ENCODE results near the gene ASIC2. TPM values are rescaled to one million over a fixed set of nuclear protein-coding genes. Genes with fewer than 3 reads are reported as not detected.

ASIC2 gene
- polyA plus RNA-seq, 1 experiment, result 0.05 TPM

DNA sequence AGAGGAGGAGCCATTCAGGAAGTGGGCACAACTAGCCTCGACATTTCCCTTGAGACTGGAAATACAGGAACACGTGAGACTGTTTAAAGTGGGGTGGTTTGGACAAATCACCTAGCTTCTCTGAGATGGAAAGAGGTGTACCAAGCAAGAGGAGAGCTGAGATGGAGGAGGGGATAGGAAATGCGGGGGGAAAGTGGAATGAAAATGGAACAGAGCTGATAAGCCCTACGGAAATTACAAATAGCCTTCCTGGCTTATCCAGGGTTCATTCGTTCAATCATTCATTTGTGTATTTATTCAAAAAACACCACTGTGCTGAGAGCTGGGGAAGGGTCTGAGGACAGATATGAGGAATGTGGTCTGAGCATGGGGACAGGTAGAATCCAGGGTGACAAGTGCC lies 64.1 kb downstream of the ASIC2 start:
- no peak for TF ChIP-seq CTCF (IDR thresholded peaks at IDR 0.05; ENCODE audit: insufficient read depth, low read depth, low read length)
- no peak for DNase-seq (ENCODE audit: low read depth)
- no peak overlapping the region for H3K4me3 ChIP-seq (ENCODE audit: low read depth, low read length)
- peaks cover 1% of the 10 kb centered on the region; the same call in 1 of the 2 replicates for H3K27me3 ChIP-seq (ENCODE audit: control insufficient read depth, insufficient read depth, low read length)
- POLR2A ChIA-PET, result no interaction called here
- no peaks in the 10 kb centered on the region for H3K36me3 ChIP-seq (ENCODE audit: control insufficient read depth, insufficient read depth, low read length)
- CTCF ChIA-PET, result interaction anchor here (1.5 kb wide), 1 partner anchor 10 kb away, joined by 4 read pairs; no protein-coding TSS in a partner anchor

- no peak for TF ChIP-seq CTCF (IDR thresholded peaks at IDR 0.05; ENCODE audit: insufficient read depth, low read depth, low read length)
- H3K4me3 ChIP-seq (ENCODE audit: low read depth, low read length), result no peak overlapping the region
- ChIA-PET POLR2A (no interaction called here), CTCF (interaction anchor here (1.5 kb wide), 1 partner anchor 10 kb away, joined by 4 read pairs; no protein-coding TSS in a partner anchor)
- no peak for DNase-seq (ENCODE audit: low read depth)
- peaks cover 1% of the 10 kb centered on the region; the same call in 1 of the 2 replicates for H3K27me3 ChIP-seq (ENCODE audit: control insufficient read depth, insufficient read depth, low read length)
- H3K36me3 ChIP-seq (ENCODE audit: control insufficient read depth, insufficient read depth, low read length), result no peaks in the 10 kb centered on the region
These were observed 64.5 kb downstream of the ASIC2 start for GRCh38 chr17:33228548-33228947.

DNA sequence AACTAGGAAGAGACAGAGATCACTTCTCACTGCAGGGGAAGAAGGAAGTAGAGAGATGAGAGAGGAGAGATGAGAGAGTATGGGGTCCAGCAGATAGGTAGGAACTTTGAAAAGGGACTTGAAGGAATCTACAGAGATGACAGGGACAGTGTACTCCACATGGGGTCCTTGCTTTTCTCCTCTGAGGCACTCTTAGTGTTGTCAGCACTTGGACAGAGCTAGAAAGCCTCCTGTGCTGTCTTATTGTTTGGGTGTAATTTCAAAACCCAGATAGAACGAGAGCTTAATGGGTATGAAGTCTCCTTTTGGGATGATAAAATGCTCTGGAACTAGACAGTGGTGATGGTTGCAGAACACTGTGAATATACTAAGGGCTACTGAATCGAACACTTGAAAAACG lies 65.2 kb downstream of the ASIC2 start:
- no peak for TF ChIP-seq CTCF (IDR thresholded peaks at IDR 0.05; ENCODE audit: insufficient read depth, low read depth, low read length)
- no peak for DNase-seq (ENCODE audit: low read depth)
- CTCF ChIA-PET, result no interaction called here
- no peak overlapping the region for H3K4me3 ChIP-seq (ENCODE audit: low read depth, low read length)
- peaks cover 1% of the 10 kb centered on the region; the same call in 1 of the 2 replicates for H3K27me3 ChIP-seq (ENCODE audit: control insufficient read depth, insufficient read depth, low read length)
- no peaks in the 10 kb centered on the region for H3K36me3 ChIP-seq (ENCODE audit: control insufficient read depth, insufficient read depth, low read length)
- POLR2A ChIA-PET, result no interaction called here

DNA sequence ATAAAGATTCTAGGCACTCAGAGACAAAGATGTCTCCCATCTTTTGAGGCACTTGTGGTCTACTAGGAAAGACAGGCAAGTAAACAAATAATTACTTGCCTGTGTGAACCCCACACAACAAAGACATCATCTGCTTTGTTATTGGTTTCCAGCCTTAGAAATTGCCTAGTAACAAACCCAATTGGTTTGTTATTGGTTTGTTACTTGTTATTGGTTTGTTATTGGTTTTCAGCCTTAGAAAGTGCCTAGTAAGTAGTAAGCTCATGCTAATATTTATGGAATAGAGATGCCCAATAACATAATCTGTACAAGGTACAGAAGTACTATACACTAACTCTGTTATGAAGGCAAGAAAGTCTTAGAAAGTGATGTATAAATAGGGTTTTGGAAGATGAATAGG lies 67.1 kb downstream of the ASIC2 start:
- POLR2A ChIA-PET, result no interaction called here
- TF ChIP-seq CTCF (IDR thresholded peaks at IDR 0.05; ENCODE audit: insufficient read depth, low read depth, low read length), result no peak
- CTCF ChIA-PET, result no interaction called here

GRCh38 chr17:33225509-33225908 lies 67.6 kb downstream of the ASIC2 start:
- Histone ChIP-seq H3K36me3 (ENCODE audit: control insufficient read depth, insufficient read depth, low read length) (no peaks in the 10 kb centered on the region), H3K4me3 (ENCODE audit: low read depth, low read length) (no peak overlapping the region), H3K27me3 (ENCODE audit: control insufficient read depth, insufficient read depth, low read length) (peaks cover 1% of the 10 kb centered on the region; the same call in 1 of the 2 replicates)
- POLR2A ChIA-PET, result no interaction called here
- TF ChIP-seq CTCF (IDR thresholded peaks at IDR 0.05; ENCODE audit: insufficient read depth, low read depth, low read length), result no peak
- CTCF ChIA-PET, result no interaction called here
- DNase-seq (ENCODE audit: low read depth), result no peak

More for the DNA sequence above, 67.1 kb downstream of the ASIC2 start:
- DNase-seq (ENCODE audit: low read depth), result no peak
- H3K27me3 ChIP-seq (ENCODE audit: control insufficient read depth, insufficient read depth, low read length), result peaks cover 1% of the 10 kb centered on the region; the same call in 1 of the 2 replicates
- no peak overlapping the region for H3K4me3 ChIP-seq (ENCODE audit: low read depth, low read length)
- no peaks in the 10 kb centered on the region for H3K36me3 ChIP-seq (ENCODE audit: control insufficient read depth, insufficient read depth, low read length)
